Measurements from ENCODE around the gene ANO9. TPM values are rescaled to one million over a fixed set of nuclear protein-coding genes. Genes with fewer than 3 reads are reported as not detected.

Gene ANO9
- 100 to 1,000 TPM in 1 of 5 donors, 10 to 100 TPM in 3, 1 to 10 TPM in 1; 5.7 to 208 (median 40.2) TPM for total RNA-seq
- polyA plus RNA-seq: 10 to 100 TPM in 2 of 3 donors, 1 to 10 TPM in 1; 9.8 to 37.6 (median 12.8) TPM
- long read RNA-seq, donor 1: 0 reads
- long read RNA-seq, donor 2, partial matches to known transcripts: 0 of 3 reads
- long read RNA-seq, donor 2, other reads (novel, unspliced or antisense): 0 of 3 reads
- long read RNA-seq, donor 3, partial matches to known transcripts: 0 of 1 reads
- long read RNA-seq, donor 3, other reads (novel, unspliced or antisense): 0 of 1 reads
- long read RNA-seq, donor 4: 0 reads
- long read RNA-seq, donor 5, partial matches to known transcripts: 0 of 1 reads
- long read RNA-seq, donor 5, other reads (novel, unspliced or antisense): 0 of 1 reads
- long read RNA-seq, donor 6: 0 reads
- long read RNA-seq, donor 7: 0 reads
- long read RNA-seq, donor 8: 0 reads
- long read RNA-seq, donor 9: 0 reads
- long read RNA-seq, donor 10: 0 reads

- DNase-seq: peak; percentile 81 to 89
- intact Hi-C loops (cut with DNase I; ENCODE audit: low total_unique reads): no loop called here
- Histone ChIP-seq H3K4me3 (peak within 1 kb of the TSS; percentile 42 to 59 (median 48)), H3K36me3 (no peaks in the 10 kb centered on the region), H3K4me1 (peaks cover 8 to 29% (median 25%) of the 10 kb centered on the region in 4 donors), H3K27ac (peak within 1 kb of the TSS in 4 of 5 donors; percentile 56 to 82 (median 64)), H3K27me3 (peaks cover 0 to 66% (median 7%) of the 10 kb centered on the region in 3 donors), H3K9me3 (no peaks in the 10 kb centered on the region)
- 8 to 12% (median 10%) methylated on average over 2 to 35 of the region's 35 CpGs for WGBS, 5 donors
- TF ChIP-seq POLR2AphosphoS5 (IDR thresholded peaks at IDR 0.05) (peak in 1 of 3 donors; percentile 20), EP300 (IDR thresholded peaks at IDR 0.05) (no peak)
Observed at GRCh38 chr11:441418-442274, at the start of gene ANO9. Gene ANO9 (minus strand): TSS chr11:442011. CDS start chr11:441926, 85 bp downstream.

GRCh38 chr11:491358-491757 lies 49.5 kb upstream of the ANO9 start:
- intact Hi-C loops (cut with DNase I; ENCODE audit: low total_unique reads): no loop called here
- H3K4me1 ChIP-seq: no peaks in the 10 kb centered on the region
- no peak overlapping the region for H3K4me3 ChIP-seq
- H3K27ac ChIP-seq: no peak overlapping the region
- no peak for DNase-seq
- 84 to 90% (median 88%) methylated on average over 6 to 7 of the region's 7 CpGs for WGBS, 5 donors
- H3K9me3 ChIP-seq: no peaks in the 10 kb centered on the region
- H3K27me3 ChIP-seq: no peaks in the 10 kb centered on the region
- TF ChIP-seq POLR2AphosphoS5 (IDR thresholded peaks at IDR 0.05) (no peak), CTCF (IDR thresholded peaks at IDR 0.05) (no peak), EP300 (IDR thresholded peaks at IDR 0.05) (no peak), POLR2A (IDR thresholded peaks at IDR 0.05) (no peak)
- peaks cover 29 to 91% (median 77%) of the 10 kb centered on the region in 4 donors for H3K36me3 ChIP-seq

GRCh38 chr11:490930-491260 lies 49.1 kb upstream of the ANO9 start:
- H3K4me1 ChIP-seq: no peaks in the 10 kb centered on the region
- H3K36me3 ChIP-seq: peaks cover 24 to 86% (median 73%) of the 10 kb centered on the region in 4 donors
- no peaks in the 10 kb centered on the region for H3K9me3 ChIP-seq
- H3K4me3 ChIP-seq: no peak overlapping the region
- 89 to 96% (median 93%) methylated on average over 11 to 15 of the region's 15 CpGs for WGBS, 5 donors
- DNase-seq: no peak
- TF ChIP-seq POLR2A (IDR thresholded peaks at IDR 0.05) (no peak), CTCF (IDR thresholded peaks at IDR 0.05) (no peak), POLR2AphosphoS5 (IDR thresholded peaks at IDR 0.05) (no peak), EP300 (IDR thresholded peaks at IDR 0.05) (no peak)
- no peaks in the 10 kb centered on the region for H3K27me3 ChIP-seq
- H3K27ac ChIP-seq: no peak overlapping the region
- intact Hi-C loops (cut with DNase I; ENCODE audit: low total_unique reads): no loop called here

- H3K4me3 ChIP-seq: no peak overlapping the region
- H3K9me3 ChIP-seq: no peaks in the 10 kb centered on the region
- H3K4me1 ChIP-seq: no peaks in the 10 kb centered on the region
- TF ChIP-seq EP300 (IDR thresholded peaks at IDR 0.05) (no peak), POLR2A (IDR thresholded peaks at IDR 0.05) (no peak), CTCF (IDR thresholded peaks at IDR 0.05) (no peak), POLR2AphosphoS5 (IDR thresholded peaks at IDR 0.05) (no peak)
- WGBS, 5 donors: 91 to 97% (median 95%) methylated on average over 32 to 38 of the region's 38 CpGs
- DNase-seq: no peak
- H3K36me3 ChIP-seq: peaks cover 19 to 81% (median 67%) of the 10 kb centered on the region in 4 donors
- no peak overlapping the region for H3K27ac ChIP-seq
- no peaks in the 10 kb centered on the region for H3K27me3 ChIP-seq
- intact Hi-C loops (cut with DNase I; ENCODE audit: low total_unique reads): no loop called here
Observed at GRCh38 chr11:490186-490929, 48.5 kb upstream of the ANO9 start.

Measured in stomach (tissue), 19 donors.